UCSD-AML1 (cell line): ENCODE data around the gene SMAD6.

Experiments
- DNase-seq: peaks from one replicate; lab custom pipeline; 2025; ENCODE audit not compliant: unreplicated experiment; lab: John Stamatoyannopoulos, UW

Gene SMAD6

GRCh38 chr15:66702787-66703539 lies 927 bp downstream of the SMAD6 start:
- peak; percentile 30 for DNase-seq

GRCh38 chr15:66703540-66703941 lies 1.5 kb downstream of the SMAD6 start:
- no peak for DNase-seq

GRCh38 chr15:66704019-66704802 lies 2.2 kb downstream of the SMAD6 start:
- DNase-seq: no peak

GRCh38 chr15:66704803-66705153 lies 2.7 kb downstream of the SMAD6 start:
- no peak for DNase-seq

DNA sequence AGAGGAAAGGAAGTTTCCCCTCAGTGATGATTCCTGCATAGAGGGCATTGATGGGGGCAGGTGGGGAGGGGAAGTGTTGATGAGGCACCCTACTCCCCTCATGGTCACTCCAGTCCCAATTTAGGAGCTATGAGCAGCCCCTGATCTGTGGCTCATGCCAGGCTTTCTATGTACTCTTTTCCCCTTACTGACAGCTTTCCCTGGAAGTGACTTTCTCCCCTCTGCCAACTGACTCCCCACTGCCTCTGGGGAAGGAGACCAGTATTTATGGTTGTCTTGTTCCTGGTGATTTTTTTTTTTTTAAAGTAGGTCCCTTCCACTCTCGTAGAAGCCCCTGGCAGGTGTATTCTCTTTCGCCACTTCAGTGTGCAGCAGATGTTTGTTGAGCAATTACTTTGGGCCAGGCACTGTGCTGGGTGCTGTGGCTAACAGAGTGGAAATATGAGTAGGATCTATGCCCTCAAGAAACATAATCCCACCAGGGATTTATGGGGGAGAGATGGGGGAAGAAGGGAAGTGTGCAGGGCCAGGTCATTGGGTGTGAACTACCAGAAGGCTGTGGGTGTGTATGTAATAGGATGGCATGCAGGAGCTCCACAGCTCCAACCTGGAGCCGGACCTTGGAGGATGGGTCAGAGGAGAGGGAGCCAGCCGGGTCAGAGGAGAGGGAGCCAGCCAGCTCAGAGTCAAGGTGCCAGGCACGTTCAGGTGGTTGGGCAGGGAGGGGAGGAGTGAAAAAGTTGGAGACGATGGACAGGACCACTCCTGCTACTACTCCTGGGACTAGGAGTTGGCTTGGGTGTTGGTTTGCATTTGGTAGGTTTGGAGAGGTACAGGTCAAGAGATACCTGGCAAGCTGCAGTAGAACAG lies 3.5 kb downstream of the SMAD6 start:
- no peak for DNase-seq

DNA sequence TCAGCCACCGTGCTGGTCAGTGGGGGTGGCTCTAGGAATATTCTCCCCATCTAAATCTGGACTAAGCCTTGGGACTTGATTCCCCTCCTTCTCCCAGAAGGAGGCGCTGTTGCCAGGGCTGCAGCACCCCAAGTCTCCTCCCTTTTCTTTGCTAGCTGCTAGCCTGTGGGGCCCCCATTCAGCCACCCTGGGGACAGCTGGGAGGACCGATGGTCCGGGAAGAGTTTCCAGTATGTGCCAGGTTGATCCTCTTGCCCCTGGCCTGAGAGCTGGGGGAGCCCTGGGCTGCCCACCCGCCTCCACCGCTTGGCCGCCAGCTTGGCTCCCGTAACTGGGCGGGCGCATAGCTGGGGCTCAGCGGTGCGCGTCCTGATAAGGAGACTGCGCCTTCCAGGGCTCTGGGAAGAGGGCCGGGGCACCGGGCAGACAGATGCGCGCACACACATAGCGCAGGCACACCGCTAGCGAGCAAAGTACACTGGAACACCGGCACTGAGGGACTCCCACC lies 4.2 kb downstream of the SMAD6 start:
- DNase-seq: no peak

DNA sequence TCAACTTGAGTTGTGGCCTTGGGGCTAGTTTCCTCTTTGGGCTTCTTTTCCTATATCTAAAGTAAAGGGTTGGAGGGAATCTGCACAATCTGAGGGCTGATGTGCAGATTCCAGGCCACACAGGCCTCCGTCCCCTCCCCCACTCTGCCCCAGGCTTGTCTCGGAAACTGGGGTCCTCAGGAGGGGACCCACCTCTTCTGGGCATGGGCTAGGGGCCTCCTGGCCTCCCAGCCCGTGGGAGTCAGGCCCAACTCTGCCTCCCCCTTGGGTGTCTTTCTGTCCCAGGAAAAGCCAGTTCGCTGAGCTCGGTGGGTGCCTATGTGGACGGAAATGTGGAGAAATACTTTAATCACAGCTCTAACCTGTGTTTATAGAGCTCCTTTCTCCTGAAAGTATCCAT lies 4.8 kb downstream of the SMAD6 start:
- no peak for DNase-seq

DNA sequence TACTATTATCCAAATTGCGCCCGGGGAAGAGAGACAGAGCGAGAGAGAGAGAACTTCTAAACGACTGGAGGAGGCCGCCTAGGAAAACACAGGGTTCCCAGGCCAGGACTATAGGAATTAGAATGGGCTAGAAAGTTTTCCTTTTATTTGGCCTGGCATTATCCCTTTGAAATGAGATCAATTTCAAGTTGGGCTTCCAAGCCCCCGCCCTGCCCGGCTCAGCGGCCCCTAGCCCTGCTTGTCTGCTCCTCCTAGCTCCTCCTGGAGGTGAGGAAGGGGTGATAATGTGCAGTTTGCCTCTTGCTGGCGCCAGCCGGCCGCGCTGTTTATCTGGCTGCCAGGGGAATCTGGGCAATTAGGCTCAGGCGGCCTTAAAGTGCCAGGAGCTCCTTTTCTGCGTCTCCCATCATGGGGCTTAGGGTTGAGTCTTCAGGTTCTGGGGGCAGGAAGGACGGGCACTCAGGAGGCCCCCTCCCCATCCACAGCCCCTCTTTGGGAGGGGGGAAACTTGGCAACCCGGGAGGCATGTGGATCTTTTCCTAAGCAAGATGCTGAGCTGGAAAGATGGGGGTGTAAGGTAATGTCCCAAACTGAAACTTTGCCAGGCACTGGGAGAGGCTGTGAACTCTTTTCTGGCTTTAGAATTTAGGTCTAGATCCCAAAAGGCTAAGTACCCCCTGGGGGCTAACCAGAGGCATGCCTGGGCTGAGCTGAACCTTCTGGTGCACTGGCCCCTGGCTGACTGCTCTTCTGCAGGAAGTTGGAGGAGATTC lies 5.5 kb downstream of the SMAD6 start:
- DNase-seq: no peak

- DNase-seq: no peak
Measured at GRCh38 chr15:66708389-66708788, 6.4 kb downstream of the SMAD6 start.

- no peak for DNase-seq
Measured at GRCh38 chr15:66709884-66710283, 7.8 kb downstream of the SMAD6 start.

DNA sequence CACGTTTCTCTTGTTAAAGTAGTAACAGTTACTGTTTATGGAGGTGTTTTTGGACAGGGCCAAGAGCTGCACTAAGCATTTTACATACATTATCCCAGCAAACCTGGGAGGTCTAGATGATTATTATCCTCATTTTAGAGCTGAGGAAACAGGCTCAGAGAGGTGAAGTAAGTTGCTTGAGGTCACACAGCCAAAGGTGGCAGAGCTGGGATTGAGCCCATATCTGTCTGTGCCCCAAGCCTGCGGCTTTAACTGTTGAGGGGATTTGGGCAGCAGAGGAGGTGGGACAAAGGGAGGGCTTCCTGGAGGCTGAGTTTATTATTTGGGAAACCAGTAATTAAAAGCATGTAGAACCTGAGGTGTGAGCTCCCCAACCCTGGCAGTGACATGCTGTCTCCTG lies 9.2 kb downstream of the SMAD6 start:
- no peak for DNase-seq

DNA sequence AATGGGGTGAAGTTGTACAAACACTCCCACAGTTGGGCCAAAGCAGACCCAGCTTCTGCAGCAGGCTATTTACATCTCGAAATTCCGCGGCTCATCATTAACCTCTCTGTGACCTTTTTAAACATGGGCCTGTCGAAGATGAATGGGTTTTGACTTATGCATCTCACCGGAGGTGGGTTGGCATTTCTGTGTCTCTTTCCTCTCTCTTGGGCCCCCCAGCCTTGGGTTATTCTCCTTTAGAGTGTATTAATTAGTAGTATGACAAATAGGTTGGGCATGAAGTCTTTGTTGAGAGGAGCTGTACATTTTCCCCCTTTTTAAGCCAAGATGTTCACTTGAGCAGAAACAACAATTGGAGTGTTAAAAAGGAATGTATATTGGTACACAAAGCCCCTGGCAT lies 9.8 kb downstream of the SMAD6 start:
- DNase-seq: no peak

DNA sequence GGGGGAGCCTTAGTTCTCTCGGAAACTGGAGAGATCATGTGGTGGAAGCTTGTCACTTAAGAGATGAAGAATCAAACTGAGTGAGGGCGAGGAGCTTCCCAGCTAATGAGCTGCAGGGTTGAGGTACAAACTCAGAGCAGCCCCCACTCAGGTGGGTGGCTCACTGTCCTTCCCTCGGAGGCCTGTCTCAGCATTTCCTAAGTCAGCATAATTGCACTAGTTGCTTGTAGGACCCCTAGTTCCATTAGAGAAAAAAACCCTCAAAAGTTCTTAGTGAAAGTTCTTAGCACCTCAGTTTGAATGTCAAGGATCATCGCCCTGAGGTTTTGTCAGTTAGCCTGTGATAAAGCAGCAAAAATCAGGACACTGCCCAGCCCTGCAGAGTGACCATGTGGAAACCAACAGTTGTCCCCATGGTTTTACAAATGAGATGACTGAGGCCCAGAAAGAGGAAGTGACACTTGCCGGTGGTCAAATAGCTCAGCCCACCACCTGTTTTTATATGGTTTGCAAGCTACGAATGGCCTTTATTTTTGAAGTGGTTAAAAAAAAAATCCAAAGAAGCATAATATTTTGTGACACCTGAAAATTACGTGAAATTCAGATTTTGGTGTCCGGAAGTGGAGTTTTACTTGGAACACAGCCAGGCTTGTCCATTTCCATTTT lies 11.9 kb downstream of the SMAD6 start:
- DNase-seq: no peak

DNA sequence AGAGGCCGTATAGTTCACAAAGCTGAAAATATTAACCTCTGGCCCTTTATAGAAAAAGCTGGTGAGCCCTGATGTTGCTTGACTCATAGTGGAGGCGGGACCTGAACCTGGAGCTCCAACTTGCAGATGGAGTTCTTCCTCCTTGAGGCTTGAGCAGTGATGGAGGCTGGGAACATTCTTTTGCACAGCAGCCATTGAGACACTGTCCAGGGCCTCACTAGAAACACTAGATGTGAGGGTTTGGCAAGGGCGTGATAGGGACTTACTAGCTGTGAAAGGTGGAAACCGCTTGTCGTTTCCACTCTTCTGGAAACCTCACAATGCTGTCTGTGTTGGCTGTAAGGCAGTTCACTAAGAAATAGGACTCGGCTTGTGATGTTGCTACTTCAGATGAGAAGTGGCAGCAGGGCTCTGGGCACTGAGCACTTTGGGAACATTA lies 12.5 kb downstream of the SMAD6 start:
- no peak for DNase-seq

GRCh38 chr15:66715181-66715624 lies 13.2 kb downstream of the SMAD6 start:
- DNase-seq: no peak

DNA sequence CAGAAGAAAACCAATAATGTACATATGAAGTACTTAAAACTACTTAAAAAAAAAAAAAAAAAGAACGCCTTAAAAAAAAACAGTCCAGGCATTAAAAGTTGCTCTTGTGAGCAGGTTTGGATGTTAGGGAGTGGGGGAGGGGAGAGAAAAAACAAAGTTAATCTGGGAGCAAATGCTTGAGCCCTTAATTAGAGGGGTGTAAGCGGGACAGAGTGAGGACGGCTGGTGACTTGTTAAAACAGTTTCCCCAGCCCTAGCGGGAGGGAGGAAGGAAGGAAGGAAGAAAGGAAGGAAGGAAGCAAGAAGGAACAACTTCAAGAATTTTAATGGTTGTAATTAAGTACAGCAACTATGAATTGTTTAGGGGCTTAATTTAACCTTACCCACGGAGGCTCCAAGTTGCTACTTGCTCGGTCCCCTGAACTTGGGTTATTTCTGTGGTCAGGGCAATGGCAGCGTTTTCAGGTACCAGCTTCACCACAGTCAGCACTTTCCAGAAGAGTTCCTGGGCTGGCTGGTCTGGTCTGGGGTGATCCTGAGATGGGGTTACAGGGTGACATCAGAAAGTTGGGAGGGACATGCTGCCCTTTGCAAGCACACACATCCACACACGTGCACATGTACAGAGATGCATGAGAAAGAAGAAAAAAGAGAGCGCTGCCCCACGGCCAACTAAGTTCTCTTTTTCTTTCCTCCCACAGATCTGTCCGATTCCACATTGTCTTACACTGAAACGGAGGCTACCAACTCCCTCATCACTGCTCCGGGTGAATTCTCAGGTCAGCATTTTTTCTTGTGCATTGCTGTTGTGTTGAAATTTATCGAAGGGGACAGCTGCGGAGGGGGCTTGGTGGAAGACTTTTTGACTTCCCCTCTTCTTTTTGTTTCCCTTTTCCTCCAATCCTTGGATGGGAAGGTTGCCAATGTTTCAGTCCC lies 14.0 kb downstream of the SMAD6 start:
- no peak for DNase-seq

- DNase-seq: no peak
Measured at GRCh38 chr15:66716656-66717020, 14.6 kb downstream of the SMAD6 start.

GRCh38 chr15:66718220-66718988 lies 16.4 kb downstream of the SMAD6 start:
- DNase-seq: no peak
